Right lobe of liver (tissue), 6 donors: ENCODE results near the gene SLC31A2. TPM values are rescaled to one million over a fixed set of nuclear protein-coding genes. Genes with fewer than 3 reads are reported as not detected.

Experiments
- ATAC-seq, 4 donors: fragments of 200-7000 bp; cut with Tn5 transposase; one replicate each; pipeline ENCODE4 v1.9.1; 2020; ENCODE audit warnings: mild to moderate bottlenecking in 4 of 4, moderate library complexity in 4 of 4
- DNase-seq, 3 donors: peaks; one replicate each; pipeline ENCODE4 v3.0.0-alpha.2; 2020
- H3K27ac ChIP-seq, 3 donors: fragments of 200-600 bp; one replicate each; pipeline ENCODE4 v1.8.0; 2022
- H3K27me3 ChIP-seq, 2 donors: fragments of 200-600 bp; one replicate each; pipeline ENCODE4 v1.8.0; 2022
- H3K36me3 ChIP-seq, 4 donors: fragments of 200-600 bp; sonication (generic) in 1 of 4; one replicate each; pipeline versions ENCODE4 v1.5.1 to v1.8.0; 2017 to 2022; ENCODE audit warnings: control low read depth in 1 of 4
- H3K4me1 ChIP-seq, 4 donors: fragments of 200-600 bp; sonication (generic) in 1 of 4; one replicate each; pipeline versions ENCODE4 v1.5.1 to v1.8.0; 2017 to 2022; ENCODE audit warnings: control low read depth in 1 of 4
- H3K4me3 ChIP-seq, 3 donors: fragments of 200-600 bp; one replicate each; pipeline ENCODE4 v1.8.0; 2022
- H3K9me3 ChIP-seq, 4 donors: fragments of 200-600 bp; sonication (generic) in 1 of 4; one replicate each; pipeline versions ENCODE4 v1.5.1 to v1.8.0; 2017 to 2022; ENCODE audit warnings: control low read depth in 1 of 4
- POLR2A ChIP-seq: fragments of 450-650 bp; IDR thresholded peaks from one replicate; pipeline ENCODE4 v1.6.1; 2017; ENCODE audit warnings: antibody characterized with exemption, mild to moderate bottlenecking
- WGBS: methylation state at CpG from one replicate; pipeline ENCODE4 v1.1.6; 2018; ENCODE audit warnings: low coverage, low lambda C conversion rate; ENCODE audit not compliant: insufficient coverage; ENCODE audit errors: missing lambda C conversion rate; 5-methylcytosine and 5-hydroxymethylcytosine counted together
- intact Hi-C, 2 donors: fragments of 100-400 bp; cut with DNase I; formaldehyde crosslinking; loops; one replicate each; pipeline versions ENCODE4 v1.11.2 to v1.14.1; 2022
- total RNA-seq, 6 experiments: library from RNA; depleted of rRNA in 2 of 6; stranded (reverse); fragments of >200 nt in 2 of 6; fragmentation: NEBNext Ultra II Directional in 3 of 6; extraction: Animal tissue kit (Norgen Biotek cat#: 25700) in 3 of 6; gene quantifications; one replicate each; pipeline versions ENCODE4 v1.1.0 to v1.2.4, GENCODE V29; 2016 to 2023
- TF ChIP-seq, protein P1 (sequence below), 4 donors: fragments of 200-600 bp in 3 of 4; fragments of 450-650 bp in 1 of 4; IDR thresholded peaks; one replicate each; pipeline versions ENCODE4 v1.5.1 to v1.8.0; 2016 to 2022; ENCODE audit warnings: antibody characterized with exemption in 4 of 4, mild to moderate bottlenecking in 2 of 4
- donor health status: DM: no; HTN: yes; CAD: no.
- donor health status: DM: no; HTN: no; CAD: no.
- donor health status: DM: no; HTN: no; CAD: no.
- donor health status: DM: no; HTN: yes; CAD: no.
- donor health status: DM: no; HTN: yes; CAD: no.

SLC31A2 gene
- total RNA-seq, 6 experiments from 2014 or later: 11.5 to 43.4 (median 25.0) TPM

GRCh38 chr9:113179839-113180238, 29.0 kb downstream of the SLC31A2 start:
- Histone ChIP-seq H3K9me3 (no peaks in the 10 kb centered on the region), H3K27me3 (no peaks in the 10 kb centered on the region), H3K36me3 (peaks cover 0 to 80% (median 33%) of the 10 kb centered on the region in 4 donors), H3K4me3 (no peak overlapping the region), H3K27ac (no peak overlapping the region), H3K4me1 (no peaks in the 10 kb centered on the region)
- no peak for TF ChIP-seq POLR2A
- TF ChIP-seq, protein P1, sequence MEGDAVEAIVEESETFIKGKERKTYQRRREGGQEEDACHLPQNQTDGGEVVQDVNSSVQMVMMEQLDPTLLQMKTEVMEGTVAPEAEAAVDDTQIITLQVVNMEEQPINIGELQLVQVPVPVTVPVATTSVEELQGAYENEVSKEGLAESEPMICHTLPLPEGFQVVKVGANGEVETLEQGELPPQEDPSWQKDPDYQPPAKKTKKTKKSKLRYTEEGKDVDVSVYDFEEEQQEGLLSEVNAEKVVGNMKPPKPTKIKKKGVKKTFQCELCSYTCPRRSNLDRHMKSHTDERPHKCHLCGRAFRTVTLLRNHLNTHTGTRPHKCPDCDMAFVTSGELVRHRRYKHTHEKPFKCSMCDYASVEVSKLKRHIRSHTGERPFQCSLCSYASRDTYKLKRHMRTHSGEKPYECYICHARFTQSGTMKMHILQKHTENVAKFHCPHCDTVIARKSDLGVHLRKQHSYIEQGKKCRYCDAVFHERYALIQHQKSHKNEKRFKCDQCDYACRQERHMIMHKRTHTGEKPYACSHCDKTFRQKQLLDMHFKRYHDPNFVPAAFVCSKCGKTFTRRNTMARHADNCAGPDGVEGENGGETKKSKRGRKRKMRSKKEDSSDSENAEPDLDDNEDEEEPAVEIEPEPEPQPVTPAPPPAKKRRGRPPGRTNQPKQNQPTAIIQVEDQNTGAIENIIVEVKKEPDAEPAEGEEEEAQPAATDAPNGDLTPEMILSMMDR (IDR thresholded peaks at IDR 0.05): no peak
- intact Hi-C loops: no loop called here
- 17% methylated on average over 1 of the region's 1 CpG for WGBS
- DNase-seq (no peak), ATAC-seq (peak in 1 of 4 donors; percentile 55)

DNA sequence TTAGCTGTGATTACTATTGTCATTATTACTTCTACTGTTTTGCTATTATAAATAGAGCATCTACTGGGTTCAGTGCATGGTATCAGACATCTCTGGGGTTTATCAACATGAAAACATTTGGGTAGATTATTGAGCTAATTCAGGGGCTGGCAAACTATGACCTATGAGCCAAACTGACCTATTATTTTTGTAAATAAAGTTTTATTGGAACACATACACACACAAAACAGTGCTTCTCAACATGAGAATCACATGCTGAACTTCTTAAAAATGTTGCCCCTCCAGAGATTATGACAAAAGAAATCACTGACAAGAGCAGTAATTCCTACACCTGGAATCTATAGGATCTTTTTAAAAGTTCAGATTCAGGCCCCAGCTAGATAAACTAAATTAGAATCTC, 30.4 kb downstream of the SLC31A2 start:
- peaks cover 0 to 81% (median 31%) of the 10 kb centered on the region in 4 donors for H3K36me3 ChIP-seq

DNA sequence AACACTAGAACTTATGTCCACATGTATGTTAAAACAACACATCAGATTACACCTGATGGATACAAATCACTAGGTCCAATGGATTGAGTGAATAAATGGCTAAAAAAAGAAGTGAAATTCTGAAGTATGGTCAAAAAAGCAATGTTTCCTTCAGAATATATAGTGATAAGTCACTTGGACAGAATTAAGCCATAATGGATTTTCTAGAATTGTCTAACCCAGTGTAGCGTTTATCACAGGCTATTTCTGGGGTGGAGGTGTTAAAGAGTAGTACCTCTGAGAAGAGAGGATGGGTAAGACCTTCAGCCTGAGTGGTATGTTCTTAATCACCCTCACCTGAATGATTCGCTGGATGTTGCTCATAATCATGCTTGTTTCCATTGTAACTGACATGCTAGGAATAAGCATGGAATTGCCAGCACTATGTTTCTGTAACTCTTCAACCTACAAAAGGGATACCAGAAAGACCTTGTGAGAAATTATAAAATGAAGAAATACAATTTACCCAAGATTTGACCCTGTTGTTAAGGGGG, 33.2 kb downstream of the SLC31A2 start:
- ATAC-seq: no peak
- DNase-seq: no peak
- Histone ChIP-seq H3K4me1 (no peaks in the 10 kb centered on the region), H3K27me3 (no peaks in the 10 kb centered on the region), H3K36me3 (peaks cover 0 to 75% (median 39%) of the 10 kb centered on the region in 4 donors), H3K27ac (no peak overlapping the region), H3K4me3 (no peak overlapping the region), H3K9me3 (no peaks in the 10 kb centered on the region)
- no peak for TF ChIP-seq POLR2A
- TF ChIP-seq, protein P1 (IDR thresholded peaks at IDR 0.05): no peak
- 100% methylated on average over 1 of the region's 2 CpGs for WGBS
- intact Hi-C loops: no loop called here

More for the DNA sequence above, 30.4 kb downstream of the SLC31A2 start:
- ATAC-seq (no peak), DNase-seq (no peak)
- no peak overlapping the region for H3K4me3 ChIP-seq
- no peaks in the 10 kb centered on the region for H3K4me1 ChIP-seq
- no peaks in the 10 kb centered on the region for H3K9me3 ChIP-seq
- TF ChIP-seq, protein P1 (IDR thresholded peaks at IDR 0.05): no peak
- no peak for TF ChIP-seq POLR2A
- intact Hi-C loops: no loop called here
- no peak overlapping the region for H3K27ac ChIP-seq
- no peaks in the 10 kb centered on the region for H3K27me3 ChIP-seq

- Histone ChIP-seq H3K27ac (no peak overlapping the region), H3K4me1 (no peaks in the 10 kb centered on the region), H3K36me3 (peaks cover 0 to 74% (median 39%) of the 10 kb centered on the region in 4 donors), H3K9me3 (no peaks in the 10 kb centered on the region), H3K27me3 (no peaks in the 10 kb centered on the region), H3K4me3 (no peak overlapping the region)
- intact Hi-C loops: no loop called here
- DNase-seq (no peak), ATAC-seq (no peak)
- TF ChIP-seq POLR2A: no peak
- TF ChIP-seq, protein P1 (IDR thresholded peaks at IDR 0.05): no peak
- 72% methylated on average over 2 of the region's 2 CpGs for WGBS
Measured at GRCh38 chr9:113184539-113184938, 33.7 kb downstream of the SLC31A2 start.

GRCh38 chr9:113185271-113185670, 34.5 kb downstream of the SLC31A2 start:
- intact Hi-C loops: no loop called here
- Histone ChIP-seq H3K4me1 (no peaks in the 10 kb centered on the region), H3K4me3 (no peak overlapping the region), H3K9me3 (no peaks in the 10 kb centered on the region), H3K36me3 (peaks cover 0 to 74% (median 37%) of the 10 kb centered on the region in 4 donors), H3K27ac (no peak overlapping the region), H3K27me3 (no peaks in the 10 kb centered on the region)
- 88% methylated on average over 4 of the region's 4 CpGs for WGBS
- no peak for DNase-seq
- ATAC-seq: peak in 1 of 4 donors; percentile 25
- TF ChIP-seq, protein P1 (IDR thresholded peaks at IDR 0.05): no peak
- no peak for TF ChIP-seq POLR2A
